ENCODE results near the gene NUDT19.

GRCh38 chr19:32748948-32749347 is 57.3 kb downstream of the NUDT19 start:
- TF ChIP-seq CHD4 (IDR thresholded peaks at IDR 0.05) = no peak
- TF ChIP-seq EZH2 (IDR thresholded peaks at IDR 0.05; ENCODE audit: borderline replicate concordance, control insufficient read depth, low read depth, low read length) = no peak
- TF ChIP-seq, protein P1, sequence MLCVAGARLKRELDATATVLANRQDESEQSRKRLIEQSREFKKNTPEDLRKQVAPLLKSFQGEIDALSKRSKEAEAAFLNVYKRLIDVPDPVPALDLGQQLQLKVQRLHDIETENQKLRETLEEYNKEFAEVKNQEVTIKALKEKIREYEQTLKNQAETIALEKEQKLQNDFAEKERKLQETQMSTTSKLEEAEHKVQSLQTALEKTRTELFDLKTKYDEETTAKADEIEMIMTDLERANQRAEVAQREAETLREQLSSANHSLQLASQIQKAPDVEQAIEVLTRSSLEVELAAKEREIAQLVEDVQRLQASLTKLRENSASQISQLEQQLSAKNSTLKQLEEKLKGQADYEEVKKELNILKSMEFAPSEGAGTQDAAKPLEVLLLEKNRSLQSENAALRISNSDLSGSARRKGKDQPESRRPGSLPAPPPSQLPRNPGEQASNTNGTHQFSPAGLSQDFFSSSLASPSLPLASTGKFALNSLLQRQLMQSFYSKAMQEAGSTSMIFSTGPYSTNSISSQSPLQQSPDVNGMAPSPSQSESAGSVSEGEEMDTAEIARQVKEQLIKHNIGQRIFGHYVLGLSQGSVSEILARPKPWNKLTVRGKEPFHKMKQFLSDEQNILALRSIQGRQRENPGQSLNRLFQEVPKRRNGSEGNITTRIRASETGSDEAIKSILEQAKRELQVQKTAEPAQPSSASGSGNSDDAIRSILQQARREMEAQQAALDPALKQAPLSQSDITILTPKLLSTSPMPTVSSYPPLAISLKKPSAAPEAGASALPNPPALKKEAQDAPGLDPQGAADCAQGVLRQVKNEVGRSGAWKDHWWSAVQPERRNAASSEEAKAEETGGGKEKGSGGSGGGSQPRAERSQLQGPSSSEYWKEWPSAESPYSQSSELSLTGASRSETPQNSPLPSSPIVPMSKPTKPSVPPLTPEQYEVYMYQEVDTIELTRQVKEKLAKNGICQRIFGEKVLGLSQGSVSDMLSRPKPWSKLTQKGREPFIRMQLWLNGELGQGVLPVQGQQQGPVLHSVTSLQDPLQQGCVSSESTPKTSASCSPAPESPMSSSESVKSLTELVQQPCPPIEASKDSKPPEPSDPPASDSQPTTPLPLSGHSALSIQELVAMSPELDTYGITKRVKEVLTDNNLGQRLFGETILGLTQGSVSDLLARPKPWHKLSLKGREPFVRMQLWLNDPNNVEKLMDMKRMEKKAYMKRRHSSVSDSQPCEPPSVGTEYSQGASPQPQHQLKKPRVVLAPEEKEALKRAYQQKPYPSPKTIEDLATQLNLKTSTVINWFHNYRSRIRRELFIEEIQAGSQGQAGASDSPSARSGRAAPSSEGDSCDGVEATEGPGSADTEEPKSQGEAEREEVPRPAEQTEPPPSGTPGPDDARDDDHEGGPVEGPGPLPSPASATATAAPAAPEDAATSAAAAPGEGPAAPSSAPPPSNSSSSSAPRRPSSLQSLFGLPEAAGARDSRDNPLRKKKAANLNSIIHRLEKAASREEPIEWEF (IDR thresholded peaks at IDR 0.05; ENCODE audit: insufficient replicate concordance, low read depth, low read length) = no peak
- TF ChIP-seq, protein P2, sequence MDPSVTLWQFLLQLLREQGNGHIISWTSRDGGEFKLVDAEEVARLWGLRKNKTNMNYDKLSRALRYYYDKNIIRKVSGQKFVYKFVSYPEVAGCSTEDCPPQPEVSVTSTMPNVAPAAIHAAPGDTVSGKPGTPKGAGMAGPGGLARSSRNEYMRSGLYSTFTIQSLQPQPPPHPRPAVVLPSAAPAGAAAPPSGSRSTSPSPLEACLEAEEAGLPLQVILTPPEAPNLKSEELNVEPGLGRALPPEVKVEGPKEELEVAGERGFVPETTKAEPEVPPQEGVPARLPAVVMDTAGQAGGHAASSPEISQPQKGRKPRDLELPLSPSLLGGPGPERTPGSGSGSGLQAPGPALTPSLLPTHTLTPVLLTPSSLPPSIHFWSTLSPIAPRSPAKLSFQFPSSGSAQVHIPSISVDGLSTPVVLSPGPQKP (IDR thresholded peaks at IDR 0.05; ENCODE audit: low read depth, low read length) = no peak
- TF ChIP-seq ZNF622 (IDR thresholded peaks at IDR 0.05) = no peak
- TF ChIP-seq, protein P3, sequence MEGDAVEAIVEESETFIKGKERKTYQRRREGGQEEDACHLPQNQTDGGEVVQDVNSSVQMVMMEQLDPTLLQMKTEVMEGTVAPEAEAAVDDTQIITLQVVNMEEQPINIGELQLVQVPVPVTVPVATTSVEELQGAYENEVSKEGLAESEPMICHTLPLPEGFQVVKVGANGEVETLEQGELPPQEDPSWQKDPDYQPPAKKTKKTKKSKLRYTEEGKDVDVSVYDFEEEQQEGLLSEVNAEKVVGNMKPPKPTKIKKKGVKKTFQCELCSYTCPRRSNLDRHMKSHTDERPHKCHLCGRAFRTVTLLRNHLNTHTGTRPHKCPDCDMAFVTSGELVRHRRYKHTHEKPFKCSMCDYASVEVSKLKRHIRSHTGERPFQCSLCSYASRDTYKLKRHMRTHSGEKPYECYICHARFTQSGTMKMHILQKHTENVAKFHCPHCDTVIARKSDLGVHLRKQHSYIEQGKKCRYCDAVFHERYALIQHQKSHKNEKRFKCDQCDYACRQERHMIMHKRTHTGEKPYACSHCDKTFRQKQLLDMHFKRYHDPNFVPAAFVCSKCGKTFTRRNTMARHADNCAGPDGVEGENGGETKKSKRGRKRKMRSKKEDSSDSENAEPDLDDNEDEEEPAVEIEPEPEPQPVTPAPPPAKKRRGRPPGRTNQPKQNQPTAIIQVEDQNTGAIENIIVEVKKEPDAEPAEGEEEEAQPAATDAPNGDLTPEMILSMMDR (IDR thresholded peaks at IDR 0.05 in 2 of 3, conservative IDR thresholded peaks at IDR 0.05 in 1 of 3; ENCODE audit: control insufficient read depth in 2 of 3, extremely low read depth in 1 of 3, insufficient read depth in 1 of 3, low read depth in 3 of 3, low read length in 3 of 3) = no peak
- no peak for TF ChIP-seq RFX5 (IDR thresholded peaks at IDR 0.05; ENCODE audit: low read depth, low read length)
- no peak for TF ChIP-seq POLR2AphosphoS5 (IDR thresholded peaks at IDR 0.05; ENCODE audit: low read length)
- no peak for TF ChIP-seq MEF2A (IDR thresholded peaks at IDR 0.05; ENCODE audit: insufficient read depth, low read depth, low read length)
- TF ChIP-seq CREB1 (IDR thresholded peaks at IDR 0.05; ENCODE audit: low read depth) = no peak
- no peak for TF ChIP-seq TCF7 (IDR thresholded peaks at IDR 0.05; ENCODE audit: borderline replicate concordance)
- TF ChIP-seq LARP7 (IDR thresholded peaks at IDR 0.05) = no peak
- no peak for TF ChIP-seq STAT1 (conservative IDR thresholded peaks at IDR 0.05)
